ENCODE data around the gene PLEKHG4B.

The PLEKHG4B gene

GRCh38 chr5:74503-75109 lies 17.4 kb upstream of the PLEKHG4B start:
- DNase-seq (ENCODE audit: low read depth in 3 of 3), result no peak

DNA sequence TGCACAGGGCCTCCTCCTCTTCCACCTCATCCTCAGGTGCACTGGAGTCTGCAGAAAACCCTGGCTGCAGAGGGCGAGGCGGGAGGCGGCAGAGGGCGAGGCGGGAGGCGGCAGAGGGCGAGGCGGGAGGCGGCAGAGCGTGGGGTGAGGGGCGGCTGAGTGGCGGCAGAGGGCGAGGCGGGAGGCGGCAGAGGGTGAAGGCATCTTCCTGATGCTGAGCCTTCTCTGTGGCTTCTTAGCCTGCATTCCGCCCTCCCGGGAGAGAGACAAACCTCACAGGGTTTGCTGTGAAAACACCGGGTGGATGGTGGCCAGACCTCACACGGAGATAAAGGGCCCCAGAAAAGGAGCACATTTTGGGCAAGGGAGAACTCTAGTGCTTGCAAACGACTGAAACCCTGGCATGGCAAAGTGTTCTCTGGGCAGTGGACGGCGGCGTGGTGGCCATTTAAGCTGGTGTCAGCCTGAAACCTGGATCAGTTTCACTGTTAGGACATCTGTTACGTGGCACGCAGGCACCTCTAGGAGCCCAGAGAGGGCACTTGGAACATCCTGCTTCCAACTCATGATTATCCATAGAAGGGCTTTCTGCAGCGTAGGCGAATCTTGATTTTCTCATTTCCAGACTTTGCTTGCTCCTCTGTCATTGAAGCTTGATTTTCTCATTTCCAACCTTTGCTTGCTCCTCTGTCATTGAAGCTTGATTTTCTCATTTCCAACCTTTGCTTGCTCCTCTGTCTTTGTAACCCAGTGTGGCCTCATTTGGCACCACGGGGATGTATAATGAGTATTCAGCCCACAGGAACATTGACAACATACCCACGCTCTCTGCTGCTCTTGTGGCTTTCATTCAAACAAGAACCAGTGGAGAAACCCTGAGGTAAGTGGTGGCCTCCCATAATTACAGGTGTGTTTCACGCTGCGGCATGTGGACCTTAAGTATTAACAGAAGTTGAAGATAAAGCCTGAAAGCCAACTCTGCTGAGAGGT lies 16.3 kb upstream of the PLEKHG4B start:
- no peak for DNase-seq (ENCODE audit: low read depth in 3 of 3)

- no peak for DNase-seq (ENCODE audit: low read depth in 3 of 3)
These were observed 15.4 kb upstream of the PLEKHG4B start for GRCh38 chr5:76358-77169.

GRCh38 chr5:77170-77501 lies 14.8 kb upstream of the PLEKHG4B start:
- no peak for DNase-seq (ENCODE audit: low read depth in 3 of 3)

GRCh38 chr5:77546-77945 lies 14.4 kb upstream of the PLEKHG4B start:
- DNase-seq (ENCODE audit: low read depth in 3 of 3), result no peak

DNA sequence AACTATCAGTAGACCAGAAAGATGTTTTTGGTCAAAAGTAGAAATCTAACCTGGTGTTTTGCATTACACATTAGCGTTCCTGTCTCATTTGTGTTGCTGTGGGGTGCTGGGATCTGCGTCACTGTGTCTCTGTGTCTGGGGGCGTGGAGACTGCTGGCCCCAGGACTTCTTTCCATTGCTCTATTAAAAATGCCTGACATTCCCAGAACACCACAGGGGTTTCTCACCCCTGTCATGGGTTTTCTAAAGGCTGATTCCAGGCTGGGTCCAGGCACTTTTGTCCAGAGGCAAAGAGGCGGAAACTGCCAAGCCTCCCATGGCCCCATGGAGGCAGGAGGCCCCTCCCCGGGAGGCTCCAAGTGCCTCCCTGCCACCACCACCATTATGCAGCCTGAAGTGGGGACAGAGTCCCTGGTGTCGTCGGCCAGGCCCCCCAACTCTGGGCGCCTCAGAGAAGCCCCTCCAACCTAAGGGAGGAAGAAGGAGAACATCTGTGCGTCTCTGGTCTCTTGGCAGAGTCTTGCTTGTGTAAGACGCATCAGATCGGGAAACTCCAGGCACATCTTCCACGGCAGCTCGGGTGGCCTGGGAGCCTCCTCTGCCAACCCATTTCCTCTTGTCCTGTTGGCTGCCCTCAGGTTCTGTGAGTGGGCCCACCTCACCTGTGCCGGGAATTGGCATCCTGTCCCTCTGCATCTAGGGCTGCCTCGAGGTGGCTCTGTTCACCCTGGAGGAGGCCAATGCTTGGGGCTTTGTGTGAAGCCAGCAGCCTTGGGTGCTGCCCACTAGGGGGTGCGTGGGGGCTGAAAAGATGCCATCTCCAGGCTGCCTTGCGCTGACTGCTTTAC lies 13.8 kb upstream of the PLEKHG4B start:
- peak in 1 of 3 experiments; percentile 28 for DNase-seq (ENCODE audit: low read depth in 3 of 3)

- DNase-seq (ENCODE audit: low read depth in 3 of 3), result no peak
These were observed 13.2 kb upstream of the PLEKHG4B start for GRCh38 chr5:78805-79149.

DNA sequence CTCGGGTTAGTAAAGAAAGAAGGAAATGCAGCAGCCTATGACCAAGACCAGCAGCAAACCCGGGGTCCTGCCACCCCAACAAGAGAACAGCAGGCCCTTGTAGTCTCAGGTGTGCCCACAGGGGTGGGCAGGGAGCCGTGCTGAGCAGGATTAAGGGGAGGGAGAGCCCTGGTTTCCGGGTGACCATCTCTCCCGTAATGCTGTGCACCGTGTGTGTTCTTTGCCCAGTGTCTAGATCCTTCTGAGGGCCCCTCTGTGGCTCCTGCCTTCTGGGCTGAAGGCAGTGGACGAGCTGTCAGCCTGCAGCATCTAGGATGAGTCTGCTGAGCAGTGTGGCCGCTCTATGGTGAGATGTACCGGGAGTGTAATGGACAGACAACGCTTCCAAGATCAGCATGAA lies 12.7 kb upstream of the PLEKHG4B start:
- no peak for DNase-seq (ENCODE audit: low read depth in 3 of 3)

DNA sequence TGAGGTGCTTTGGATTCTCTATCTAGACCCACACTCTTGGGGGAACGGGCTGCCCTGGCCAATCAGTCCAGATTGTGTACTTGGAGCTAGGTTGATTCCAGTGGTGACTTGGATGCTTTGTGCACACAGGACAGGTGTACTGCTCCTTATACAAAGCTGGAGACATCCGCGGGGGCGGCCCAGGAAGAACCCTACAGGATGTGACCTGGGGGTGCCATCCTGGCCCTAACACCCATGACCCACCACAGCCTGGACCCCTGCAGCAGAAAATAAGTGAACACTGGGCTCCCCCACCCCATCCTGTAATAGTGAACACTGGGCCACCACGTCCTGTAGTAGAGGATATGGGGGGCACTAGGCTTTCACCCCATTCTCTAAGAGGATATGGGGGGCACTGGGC lies 12.1 kb upstream of the PLEKHG4B start:
- no peak for DNase-seq (ENCODE audit: low read depth in 3 of 3)

- no peak for DNase-seq (ENCODE audit: low read depth in 3 of 3)
These were observed 10.5 kb upstream of the PLEKHG4B start for GRCh38 chr5:81391-82021.

DNA sequence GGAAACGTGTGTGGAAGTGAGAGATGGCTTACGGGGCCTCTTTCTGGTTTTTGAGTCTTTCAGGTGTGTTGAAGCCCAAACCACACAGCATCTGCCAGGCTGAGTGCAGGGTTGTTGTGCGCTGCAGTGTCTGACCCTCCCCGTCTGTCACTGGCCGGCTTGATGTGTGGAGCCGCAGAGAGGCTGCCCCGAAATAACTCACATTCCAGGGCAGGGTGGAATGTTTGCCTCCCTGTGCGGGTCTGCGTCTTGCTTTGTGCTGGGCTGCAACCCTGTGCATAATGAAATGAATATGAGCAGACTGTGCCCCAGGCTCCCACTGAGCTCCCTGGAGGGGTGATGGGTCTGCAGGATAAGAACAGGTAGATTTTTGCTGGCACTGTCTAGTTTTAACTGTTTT lies 9.9 kb upstream of the PLEKHG4B start:
- no peak for DNase-seq (ENCODE audit: low read depth in 3 of 3)

DNA sequence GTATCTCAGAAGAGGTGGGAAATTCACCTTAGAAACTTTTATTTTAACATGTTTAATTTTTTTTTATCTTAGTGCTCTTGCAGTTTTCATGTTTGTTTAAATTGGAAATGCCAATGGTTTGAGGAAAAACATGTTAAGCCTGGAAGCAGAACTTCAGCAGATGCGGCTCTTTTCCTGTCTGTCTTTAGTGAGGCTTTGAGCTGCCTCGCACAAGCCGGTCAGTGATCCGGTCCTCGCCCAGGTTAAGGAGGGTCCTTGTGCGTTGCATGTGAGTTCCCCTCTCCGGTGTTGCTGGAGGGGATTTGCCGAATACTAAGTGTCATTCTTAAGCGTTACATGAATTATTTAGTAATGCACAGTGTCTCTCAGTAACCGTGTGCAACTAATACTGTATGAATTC lies 9.4 kb upstream of the PLEKHG4B start:
- no peak for DNase-seq (ENCODE audit: low read depth in 3 of 3)

GRCh38 chr5:83029-83428 lies 8.9 kb upstream of the PLEKHG4B start:
- DNase-seq (ENCODE audit: low read depth in 3 of 3), result no peak

DNA sequence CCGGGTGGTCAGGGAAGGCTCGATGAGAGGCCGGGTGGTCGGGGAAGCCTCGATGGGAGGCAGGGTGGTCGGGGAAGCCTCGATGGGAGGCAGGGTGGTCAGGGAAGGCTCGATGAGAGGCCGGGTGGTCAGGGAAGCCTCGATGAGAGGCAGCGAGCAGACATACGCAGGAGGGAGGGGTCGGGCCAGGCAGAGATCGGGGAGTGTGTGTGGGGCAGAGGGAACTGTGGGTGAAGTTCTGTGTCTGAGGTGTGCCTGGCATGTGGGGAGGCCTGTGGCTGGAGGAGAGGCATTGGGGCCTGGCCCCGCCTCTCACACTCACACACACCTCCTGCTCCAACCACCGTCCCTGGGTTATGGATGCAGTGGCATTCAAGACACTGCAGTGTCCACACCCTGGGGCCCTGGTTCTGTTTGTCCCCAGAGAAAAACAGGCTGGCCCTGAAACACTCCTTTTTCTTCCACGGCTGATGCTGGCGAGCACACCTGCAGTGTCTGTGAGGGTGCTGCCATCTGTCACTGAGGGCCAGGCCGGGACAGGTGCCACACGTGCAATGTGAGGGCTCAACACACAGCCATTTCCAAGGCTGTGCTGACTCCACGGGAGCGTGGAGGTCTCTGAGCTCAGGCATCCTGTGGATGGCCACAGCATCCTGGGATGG lies 6.5 kb upstream of the PLEKHG4B start:
- no peak for DNase-seq (ENCODE audit: low read depth in 3 of 3)

- no peak for DNase-seq (ENCODE audit: low read depth in 3 of 3)
These were observed 2.4 kb upstream of the PLEKHG4B start for GRCh38 chr5:89337-90286.

- no peak for DNase-seq (ENCODE audit: low read depth in 3 of 3)
These were observed 1.1 kb upstream of the PLEKHG4B start for GRCh38 chr5:90590-91547.

DNA sequence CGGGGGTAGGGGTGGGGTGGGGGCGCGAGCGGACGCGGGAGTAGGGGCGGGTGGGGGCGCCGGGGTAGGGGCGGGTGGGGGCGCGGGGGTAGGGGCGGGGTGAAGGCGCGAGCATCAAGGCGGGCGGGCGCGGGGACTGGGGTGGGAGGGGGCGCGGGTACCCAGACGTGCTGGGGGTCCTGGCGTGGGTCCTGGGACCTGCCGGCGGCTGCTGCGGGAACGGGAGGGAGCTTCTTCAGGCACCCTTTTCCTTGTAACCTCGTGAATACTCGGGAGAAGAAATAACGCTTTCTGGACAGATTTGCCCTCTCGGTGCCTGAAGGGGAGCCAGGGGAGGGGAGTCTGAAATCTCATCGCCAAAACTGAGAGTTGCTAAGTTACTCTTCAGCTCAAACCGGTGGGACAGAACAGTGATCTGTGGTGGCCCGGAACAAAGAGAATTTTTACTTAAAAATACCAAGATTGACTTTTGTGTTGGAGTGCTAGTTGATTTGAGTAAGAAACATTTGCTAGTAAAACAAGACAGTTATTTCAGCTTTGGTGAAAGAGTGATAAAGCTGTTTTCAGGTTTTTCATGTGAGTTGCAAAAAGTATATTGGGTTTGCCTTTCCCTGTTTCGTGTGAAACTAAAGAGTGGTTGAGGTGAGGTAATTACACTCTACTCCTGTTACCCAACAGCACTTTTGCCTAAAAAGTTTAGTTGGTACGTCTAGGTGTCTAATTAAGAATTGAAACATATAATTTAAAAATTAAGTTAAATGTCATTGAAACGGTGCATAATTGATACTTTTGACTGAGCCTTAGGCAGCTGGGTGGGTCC lies 643 bp downstream of the PLEKHG4B start:
- DNase-seq (ENCODE audit: low read depth in 3 of 3), result no peak

Data from stimulated activated CD4-positive, alpha-beta T cell treated with anti-CD3 and anti-CD28 coated beads, TNF-alpha, amount 100 ng/mL, for 24 hours (primary cell).